Measurements from ENCODE around the gene MRPL37.

- TF ChIP-seq POLR2A (IDR thresholded peaks at IDR 0.05) (no peak), CTCF (IDR thresholded peaks at IDR 0.05) (no peak)
Observed at GRCh38 chr1:54188291-54188690, 11.7 kb upstream of the MRPL37 start.

Measured in right lobe of liver (tissue), 4 donors.